ENCODE measurements around the gene TK1.

- TF ChIP-seq, protein P1, sequence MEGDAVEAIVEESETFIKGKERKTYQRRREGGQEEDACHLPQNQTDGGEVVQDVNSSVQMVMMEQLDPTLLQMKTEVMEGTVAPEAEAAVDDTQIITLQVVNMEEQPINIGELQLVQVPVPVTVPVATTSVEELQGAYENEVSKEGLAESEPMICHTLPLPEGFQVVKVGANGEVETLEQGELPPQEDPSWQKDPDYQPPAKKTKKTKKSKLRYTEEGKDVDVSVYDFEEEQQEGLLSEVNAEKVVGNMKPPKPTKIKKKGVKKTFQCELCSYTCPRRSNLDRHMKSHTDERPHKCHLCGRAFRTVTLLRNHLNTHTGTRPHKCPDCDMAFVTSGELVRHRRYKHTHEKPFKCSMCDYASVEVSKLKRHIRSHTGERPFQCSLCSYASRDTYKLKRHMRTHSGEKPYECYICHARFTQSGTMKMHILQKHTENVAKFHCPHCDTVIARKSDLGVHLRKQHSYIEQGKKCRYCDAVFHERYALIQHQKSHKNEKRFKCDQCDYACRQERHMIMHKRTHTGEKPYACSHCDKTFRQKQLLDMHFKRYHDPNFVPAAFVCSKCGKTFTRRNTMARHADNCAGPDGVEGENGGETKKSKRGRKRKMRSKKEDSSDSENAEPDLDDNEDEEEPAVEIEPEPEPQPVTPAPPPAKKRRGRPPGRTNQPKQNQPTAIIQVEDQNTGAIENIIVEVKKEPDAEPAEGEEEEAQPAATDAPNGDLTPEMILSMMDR (IDR thresholded peaks at IDR 0.05; ENCODE audit: borderline replicate concordance, extremely low read depth, low read length, poor library complexity, severe bottlenecking), result no peak
- no peak for TF ChIP-seq EZH2 (IDR thresholded peaks at IDR 0.05; ENCODE audit: borderline replicate concordance, low read depth, low read length, severe bottlenecking)
These were observed 15.9 kb downstream of the TK1 start for GRCh38 chr17:78170692-78171590.

Data from DND-41 (cell line).